Fibroblast of skin of left biceps (primary cell): ENCODE results near the gene GATA5.
"Not testable (repeated sequence)": the region's sequence is repeated elsewhere in the genome, so short reads cannot be mapped to it uniquely, and the experiment has no call there.

ENCODE experiments used
- DNase-seq, 2 experiments: peaks; one replicate each; pipeline ENCODE4 v3.0.0-alpha.2; 2013; ENCODE audit warnings: low read depth in 2 of 2

GATA5 gene

GRCh38 chr20:62504323-62504722, 28.5 kb upstream of the GATA5 start:
- no peak for DNase-seq

- DNase-seq = no peak
Observed at GRCh38 chr20:62503401-62504178, 27.8 kb upstream of the GATA5 start.

DNA sequence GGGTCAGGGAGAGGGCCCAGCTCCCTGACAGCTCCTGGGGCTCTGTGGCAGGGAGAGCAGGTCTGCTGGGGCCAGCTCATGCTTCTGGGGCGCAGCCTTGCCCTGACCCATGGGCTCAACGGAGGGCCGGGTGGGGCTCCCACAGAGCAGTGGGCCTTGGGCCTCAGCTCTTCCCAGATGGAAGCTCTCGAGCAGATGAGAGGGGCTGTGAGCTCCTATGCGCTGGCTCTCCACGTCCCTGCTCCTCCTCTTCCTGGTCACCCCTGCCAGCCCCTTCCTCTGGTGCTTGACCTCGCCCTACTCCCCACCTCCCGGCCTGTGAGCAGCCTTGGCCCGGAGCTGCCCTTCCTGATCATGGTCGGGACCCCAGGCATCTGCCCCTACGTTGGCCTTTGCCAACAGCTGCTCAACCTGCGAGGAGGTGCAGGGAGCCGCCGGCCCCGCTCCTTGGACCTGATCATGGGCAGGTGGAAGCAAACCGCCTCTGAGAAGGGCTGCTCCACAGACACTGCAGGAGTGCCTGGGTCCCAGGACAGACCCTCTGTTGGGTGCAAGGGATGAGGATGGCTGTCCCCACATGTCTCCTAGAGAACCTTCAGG, 26.8 kb upstream of the GATA5 start:
- no peak for DNase-seq

- no peak for DNase-seq
Observed at GRCh38 chr20:62501801-62502495, 26.2 kb upstream of the GATA5 start.

GRCh38 chr20:62500237-62500864, 24.6 kb upstream of the GATA5 start:
- peak; percentile 1 for DNase-seq

GRCh38 chr20:62499758-62500236, 24.0 kb upstream of the GATA5 start:
- DNase-seq = no peak

DNA sequence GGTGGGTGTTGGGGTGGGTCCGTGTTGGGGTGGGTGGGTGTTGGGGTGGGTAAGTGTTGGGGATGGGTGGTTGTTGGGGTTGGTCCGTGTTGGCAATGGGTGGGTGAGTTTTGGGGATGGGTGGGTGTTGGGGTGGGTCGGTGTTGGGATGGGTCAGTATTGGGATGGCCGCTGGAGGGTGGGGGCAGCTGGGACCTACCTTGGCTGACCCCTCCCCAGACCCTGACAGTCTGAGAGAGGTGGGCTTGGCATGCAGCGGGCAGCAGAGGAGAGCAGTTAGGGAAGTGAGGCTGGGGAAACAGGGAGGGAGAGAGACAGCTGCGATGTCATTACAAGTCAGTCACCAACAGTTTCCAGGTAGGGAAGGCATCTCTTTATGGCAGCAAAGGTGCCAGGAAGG, 23.1 kb upstream of the GATA5 start:
- no peak for DNase-seq

DNA sequence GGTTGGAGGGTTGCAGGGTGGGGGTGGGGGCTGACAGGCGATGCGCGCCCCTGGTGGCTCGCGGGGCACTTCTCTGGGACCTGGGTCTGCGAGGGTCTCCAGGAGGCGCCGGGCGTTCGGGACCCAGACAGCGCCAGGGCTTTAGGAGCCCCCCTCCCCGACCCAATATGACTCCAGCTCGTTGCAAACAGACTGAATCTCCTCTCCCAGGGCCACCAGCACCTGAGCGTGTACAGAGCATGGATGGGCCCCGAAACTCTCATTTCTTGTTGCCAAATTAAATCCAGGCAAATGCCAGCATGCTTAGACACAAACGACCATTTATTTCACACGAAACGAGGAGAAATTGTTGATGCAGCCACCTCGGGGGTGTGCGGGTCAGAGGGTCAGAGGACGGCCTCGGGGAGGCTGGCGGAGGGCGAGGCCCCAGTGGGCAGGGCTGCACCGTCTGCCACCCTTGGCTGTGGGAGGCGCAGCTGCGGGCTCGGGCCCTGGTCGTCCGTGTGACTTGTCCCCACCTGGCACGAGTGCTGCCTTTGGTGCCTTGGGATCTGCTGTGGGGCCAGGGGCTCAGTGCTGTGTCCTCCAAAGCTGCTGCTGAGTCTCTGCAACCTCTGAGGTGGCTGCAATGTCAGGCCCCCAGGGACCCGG, 20.9 kb upstream of the GATA5 start:
- no peak for DNase-seq

DNA sequence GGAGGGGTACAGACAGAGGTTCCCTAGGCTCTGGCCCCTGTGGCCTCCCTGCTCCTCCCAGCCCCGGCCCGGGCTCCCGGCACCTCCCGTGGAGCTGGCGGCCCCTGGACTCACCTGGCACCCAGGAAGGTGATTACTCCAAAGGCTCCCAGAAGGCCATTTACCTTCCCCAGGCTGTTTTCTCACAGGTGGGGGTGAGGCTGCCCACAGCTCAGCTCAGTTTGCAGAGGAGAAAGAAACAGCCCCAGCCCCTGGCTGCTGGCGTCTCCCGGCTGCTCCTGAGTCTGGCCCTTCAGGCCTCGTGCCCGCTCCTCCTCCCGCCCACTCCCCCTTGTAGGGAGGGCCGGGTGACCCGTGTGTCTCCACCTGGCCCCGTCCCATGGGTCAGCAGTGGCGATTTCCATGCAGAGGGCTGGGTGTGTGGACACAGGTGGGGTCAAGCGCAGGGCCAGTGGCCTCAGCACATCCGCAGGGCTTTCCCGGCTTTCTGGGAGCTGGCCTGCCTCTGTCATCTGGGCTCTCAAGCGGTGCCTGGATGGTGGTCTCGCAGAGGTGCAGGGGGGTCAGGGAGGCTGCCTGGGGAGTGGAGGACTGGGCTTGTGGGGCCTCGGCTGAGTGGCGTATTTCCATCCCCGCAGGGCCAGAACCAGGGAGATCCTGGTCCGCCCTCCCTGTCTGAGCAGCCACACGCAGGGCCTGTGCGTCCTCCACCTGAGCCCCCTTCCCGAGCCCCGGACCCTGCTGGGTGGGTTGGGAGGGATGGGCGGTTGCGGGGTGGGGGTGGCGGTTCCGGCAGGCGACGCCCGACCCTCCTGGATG, 20.2 kb upstream of the GATA5 start:
- DNase-seq = no peak

- no peak for DNase-seq
Observed at GRCh38 chr20:62494980-62495748, 19.4 kb upstream of the GATA5 start.

- no peak for DNase-seq
Observed at GRCh38 chr20:62494537-62494936, 18.7 kb upstream of the GATA5 start.

DNA sequence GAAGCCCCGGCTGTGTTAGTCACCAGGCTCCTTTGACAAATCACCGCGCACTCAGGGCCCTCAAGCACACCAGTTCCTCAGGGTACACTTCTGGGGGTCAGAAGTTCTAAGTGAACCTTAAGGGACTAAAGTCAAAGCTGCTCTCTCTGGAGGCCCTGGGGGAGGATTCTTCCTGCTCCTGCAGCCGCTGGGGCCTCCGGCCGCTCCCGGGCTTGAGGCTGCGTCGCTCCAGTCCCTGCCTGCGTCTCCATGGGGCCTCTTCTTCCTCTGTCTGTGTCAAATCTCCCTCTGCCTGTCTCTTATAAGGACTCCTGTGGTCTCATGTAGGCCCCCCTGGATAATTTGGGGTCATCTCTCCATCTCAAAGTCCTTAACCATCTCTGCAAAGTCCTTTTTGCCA, 18.1 kb upstream of the GATA5 start:
- DNase-seq = no peak

DNA sequence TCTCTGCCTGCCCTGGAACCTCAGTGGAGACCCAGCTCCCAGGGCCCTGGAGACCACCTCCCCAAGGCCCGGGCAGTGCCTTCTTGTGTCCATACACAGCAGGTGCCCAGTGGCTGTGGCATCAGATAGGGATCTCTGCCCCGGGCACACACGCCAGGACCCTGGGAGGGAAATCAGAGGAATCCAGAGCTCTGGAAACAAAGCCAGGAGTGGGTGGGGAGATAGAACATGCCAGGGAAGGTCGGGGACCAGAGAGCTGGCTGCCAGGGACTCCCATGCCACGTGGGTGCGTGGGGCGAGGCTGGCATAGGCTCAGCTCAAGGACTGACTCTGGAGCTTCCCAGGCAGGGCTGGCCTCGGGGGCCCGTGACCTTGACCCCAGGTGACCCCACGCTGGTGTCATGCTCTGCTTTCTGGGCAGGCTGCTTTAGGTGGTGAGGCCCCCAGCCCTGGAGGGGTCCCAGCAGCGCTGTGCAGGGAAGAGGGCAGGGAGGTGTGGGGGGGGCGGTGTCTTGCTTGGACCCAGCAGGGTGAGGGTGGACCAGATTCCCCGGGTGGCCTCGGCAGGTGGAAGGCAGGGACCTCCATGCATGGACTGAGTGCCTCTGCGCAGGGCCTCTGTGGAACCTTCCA, 17.6 kb upstream of the GATA5 start:
- no peak for DNase-seq

- no peak for DNase-seq
Observed at GRCh38 chr20:62492711-62493110, 16.9 kb upstream of the GATA5 start.

- not testable (repeated sequence) for DNase-seq
Observed at GRCh38 chr20:62490783-62491182, 15.0 kb upstream of the GATA5 start.

DNA sequence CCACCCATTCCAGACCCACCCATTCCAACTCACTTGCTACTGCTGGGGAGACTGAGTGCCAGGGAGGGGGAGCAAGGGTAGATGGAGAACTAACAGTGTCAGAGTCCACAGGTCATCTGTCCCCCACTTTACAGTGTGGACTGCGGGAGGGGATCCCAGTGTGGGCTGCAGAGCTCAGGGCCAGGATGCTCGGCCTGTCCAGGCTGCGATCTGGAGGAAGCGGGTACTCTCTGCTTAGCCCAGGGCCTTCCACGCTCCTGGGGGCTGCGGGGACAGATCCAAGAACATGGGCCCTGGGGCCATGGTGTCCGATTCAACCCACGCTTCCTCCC, 14.1 kb upstream of the GATA5 start:
- DNase-seq = no peak

- DNase-seq = no peak
Observed at GRCh38 chr20:62489186-62489931, 13.6 kb upstream of the GATA5 start.

GRCh38 chr20:62488470-62488869, 12.7 kb upstream of the GATA5 start:
- DNase-seq = no peak
